ENCODE measurements around the gene KLF16. TPM values are rescaled to one million over a fixed set of nuclear protein-coding genes. Genes with fewer than 3 reads are reported as not detected.

KLF16 gene
- total and polyA plus RNA-seq, 9 of the 15 experiments (the other 6 are each of a cell fraction or from before 2014, with no cell fraction given) = 0.04 to 60.4 (median 6.8) TPM

DNA sequence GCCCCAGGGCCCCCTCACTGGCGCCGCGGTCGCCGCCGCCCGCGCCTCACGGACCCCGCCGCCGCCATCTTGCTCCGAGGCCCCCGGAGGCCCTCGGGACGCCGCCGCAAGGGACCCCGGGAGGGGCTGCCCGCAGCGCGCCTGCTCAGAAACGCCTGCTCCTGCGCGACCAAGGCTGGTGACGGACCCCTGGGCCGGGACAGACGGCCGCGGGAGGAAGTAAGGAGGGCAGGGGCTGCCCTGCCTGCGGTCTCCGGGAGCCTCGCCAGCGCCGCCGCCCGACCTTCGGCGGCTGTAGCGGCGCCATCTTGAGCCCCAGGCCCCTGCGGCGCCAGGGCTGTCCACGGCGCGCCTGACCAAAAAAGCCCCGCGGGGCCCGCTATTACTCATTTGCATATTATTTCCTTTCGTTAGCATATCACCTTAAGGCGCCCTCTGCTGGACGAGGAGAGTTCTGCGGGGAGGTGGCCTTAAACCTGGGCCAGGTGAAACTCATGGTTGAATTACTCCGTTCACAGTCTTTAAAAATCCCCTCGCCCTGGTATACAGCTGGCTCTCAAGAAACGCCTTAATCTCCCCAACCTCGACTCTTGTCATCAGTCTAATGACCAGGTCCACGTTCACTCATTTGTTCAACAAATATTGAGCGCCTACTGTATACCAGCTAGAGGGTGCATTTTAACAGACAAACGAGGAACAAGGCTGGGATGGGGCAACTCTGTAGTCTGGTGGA, 14.8 kb downstream of the KLF16 start, which contains the start of gene REXO1 (continued):
- TF ChIP-seq E4F1 (CRISPR knock-in tag; IDR thresholded peaks at IDR 0.05; ENCODE audit: borderline replicate concordance) (no peak), BMI1 (IDR thresholded peaks at IDR 0.05; ENCODE audit: low read length) (no peak), PATZ1 (CRISPR knock-in tag; IDR thresholded peaks at IDR 0.05; ENCODE audit: borderline replicate concordance) (no peak), CC2D1A (IDR thresholded peaks at IDR 0.05) (0 out of 2 replicates have a peak, but pooled peaks have one; percentile 31), ZNF175 (CRISPR knock-in tag; IDR thresholded peaks at IDR 0.05; ENCODE audit: low read depth) (no peak; the same call in 1 of the 2 replicates), LCOR (CRISPR knock-in tag; IDR thresholded peaks at IDR 0.05) (peak; percentile 16; the same call in 1 of the 2 replicates), EP400 (IDR thresholded peaks at IDR 0.05) (peak; percentile 56; the same call in 1 of the 2 replicates), SMARCA5 (IDR thresholded peaks at IDR 0.05) (peak; percentile 77; the same call in 1 of the 2 replicates), EHMT2 (IDR thresholded peaks at IDR 0.05) (no peak), XRCC5 (IDR thresholded peaks at IDR 0.05; ENCODE audit: low read depth, low read length) (peak; percentile 91; the same call in 1 of the 2 replicates), PTRF (tag; IDR thresholded peaks at IDR 0.05) (no peak), CHD2 (IDR thresholded peaks at IDR 0.05; ENCODE audit: low read depth, low read length) (0 out of 2 replicates have a peak, but pooled peaks have one; percentile 15), KLF16 (IDR thresholded peaks at IDR 0.05) (0 out of 2 replicates have a peak, but pooled peaks have one; percentile 9), GATAD2A (IDR thresholded peaks at IDR 0.05) (peak; percentile 59; the same call in 1 of the 2 replicates), DDX20 (tag; IDR thresholded peaks at IDR 0.05; ENCODE audit: low read depth) (no peak), ZNF124 (CRISPR knock-in tag; IDR thresholded peaks at IDR 0.05) (no peak), SMARCE1 (IDR thresholded peaks at IDR 0.05) (no peak), ZNF354B (CRISPR knock-in tag; IDR thresholded peaks at IDR 0.05) (no peak), HEY1 (CRISPR knock-in tag; IDR thresholded peaks at IDR 0.05; ENCODE audit: borderline replicate concordance) (no peak)
- TF ChIP-seq, protein P1, sequence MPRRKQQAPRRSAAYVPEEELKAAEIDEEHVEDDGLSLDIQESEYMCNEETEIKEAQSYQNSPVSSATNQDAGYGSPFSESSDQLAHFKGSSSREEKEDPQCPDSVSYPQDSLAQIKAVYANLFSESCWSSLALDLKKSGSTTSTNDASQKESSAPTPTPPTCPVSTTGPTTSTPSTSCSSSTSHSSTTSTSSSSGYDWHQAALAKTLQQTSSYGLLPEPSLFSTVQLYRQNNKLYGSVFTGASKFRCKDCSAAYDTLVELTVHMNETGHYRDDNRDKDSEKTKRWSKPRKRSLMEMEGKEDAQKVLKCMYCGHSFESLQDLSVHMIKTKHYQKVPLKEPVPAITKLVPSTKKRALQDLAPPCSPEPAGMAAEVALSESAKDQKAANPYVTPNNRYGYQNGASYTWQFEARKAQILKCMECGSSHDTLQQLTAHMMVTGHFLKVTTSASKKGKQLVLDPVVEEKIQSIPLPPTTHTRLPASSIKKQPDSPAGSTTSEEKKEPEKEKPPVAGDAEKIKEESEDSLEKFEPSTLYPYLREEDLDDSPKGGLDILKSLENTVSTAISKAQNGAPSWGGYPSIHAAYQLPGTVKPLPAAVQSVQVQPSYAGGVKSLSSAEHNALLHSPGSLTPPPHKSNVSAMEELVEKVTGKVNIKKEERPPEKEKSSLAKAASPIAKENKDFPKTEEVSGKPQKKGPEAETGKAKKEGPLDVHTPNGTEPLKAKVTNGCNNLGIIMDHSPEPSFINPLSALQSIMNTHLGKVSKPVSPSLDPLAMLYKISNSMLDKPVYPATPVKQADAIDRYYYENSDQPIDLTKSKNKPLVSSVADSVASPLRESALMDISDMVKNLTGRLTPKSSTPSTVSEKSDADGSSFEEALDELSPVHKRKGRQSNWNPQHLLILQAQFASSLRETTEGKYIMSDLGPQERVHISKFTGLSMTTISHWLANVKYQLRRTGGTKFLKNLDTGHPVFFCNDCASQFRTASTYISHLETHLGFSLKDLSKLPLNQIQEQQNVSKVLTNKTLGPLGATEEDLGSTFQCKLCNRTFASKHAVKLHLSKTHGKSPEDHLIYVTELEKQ (CRISPR knock-in tag; IDR thresholded peaks at IDR 0.05) = no peak
- TF ChIP-seq, protein P2, sequence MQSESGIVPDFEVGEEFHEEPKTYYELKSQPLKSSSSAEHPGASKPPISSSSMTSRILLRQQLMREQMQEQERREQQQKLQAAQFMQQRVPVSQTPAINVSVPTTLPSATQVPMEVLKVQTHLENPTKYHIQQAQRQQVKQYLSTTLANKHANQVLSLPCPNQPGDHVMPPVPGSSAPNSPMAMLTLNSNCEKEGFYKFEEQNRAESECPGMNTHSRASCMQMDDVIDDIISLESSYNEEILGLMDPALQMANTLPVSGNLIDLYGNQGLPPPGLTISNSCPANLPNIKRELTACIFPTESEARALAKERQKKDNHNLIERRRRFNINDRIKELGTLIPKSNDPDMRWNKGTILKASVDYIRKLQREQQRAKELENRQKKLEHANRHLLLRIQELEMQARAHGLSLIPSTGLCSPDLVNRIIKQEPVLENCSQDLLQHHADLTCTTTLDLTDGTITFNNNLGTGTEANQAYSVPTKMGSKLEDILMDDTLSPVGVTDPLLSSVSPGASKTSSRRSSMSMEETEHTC (IDR thresholded peaks at IDR 0.05) = no peak
